ENCODE data around the gene C2CD4D. TPM values are rescaled to one million over a fixed set of nuclear protein-coding genes. Genes with fewer than 3 reads are reported as not detected.

Gene C2CD4D
- polyA plus RNA-seq, 1 donor from 2014 or later = not detected

DNA sequence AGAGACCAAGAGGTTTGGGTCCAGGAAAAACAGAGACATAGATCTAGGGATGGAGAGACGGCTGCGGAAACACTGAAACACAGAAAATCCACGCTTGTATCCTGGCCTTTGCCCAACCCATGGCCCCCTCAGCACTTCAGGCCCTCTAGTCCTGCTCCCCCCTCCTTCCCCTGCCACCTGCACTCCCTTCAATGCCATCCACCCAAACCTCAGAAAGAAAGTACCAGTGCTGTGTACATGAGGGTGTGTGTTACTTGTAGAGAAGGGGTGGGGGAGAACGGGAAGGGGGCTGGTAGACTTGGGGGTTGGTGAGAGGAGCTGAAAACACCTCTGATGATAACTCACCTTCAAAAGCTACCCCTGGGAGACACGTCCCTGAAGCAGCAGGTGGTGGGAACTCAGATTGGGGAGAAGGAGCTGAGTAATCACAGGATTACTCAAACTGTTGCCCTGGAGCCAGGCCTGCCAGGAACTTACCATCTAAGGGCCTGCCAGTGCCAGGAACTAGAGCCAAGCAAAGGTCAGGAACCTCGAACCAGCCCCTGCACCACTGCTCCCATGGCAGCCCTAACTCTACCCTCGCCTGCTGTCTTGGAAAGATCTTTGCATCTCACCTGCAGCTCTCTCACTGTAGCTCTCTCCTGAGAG lies 19.5 kb downstream of the C2CD4D start:
- no peaks in the 10 kb centered on the region for H3K27me3 ChIP-seq (ENCODE audit: insufficient read depth, low read depth, low read length)
- no peaks in the 10 kb centered on the region for H3K36me3 ChIP-seq (ENCODE audit: insufficient read depth, low read length)
- no peaks in the 10 kb centered on the region for H3F3A ChIP-seq (ENCODE audit: insufficient read depth, low read length, poor library complexity, severe bottlenecking)
- H3K4me3 ChIP-seq (ENCODE audit: low read length) = no peak overlapping the region
- no peak overlapping the region for H2AFZ ChIP-seq (ENCODE audit: low read depth, low read length)
- H3K9me2 ChIP-seq (ENCODE audit: insufficient read depth, low read length) = no peaks in the 10 kb centered on the region
- TF ChIP-seq MXI1 (conservative IDR thresholded peaks at IDR 0.05; ENCODE audit: poor library complexity, severe bottlenecking) (no peak), RAD21 (conservative IDR thresholded peaks at IDR 0.05) (no peak), SMC3 (conservative IDR thresholded peaks at IDR 0.05; ENCODE audit: poor library complexity) (no peak), POLR2AphosphoS5 (IDR thresholded peaks at IDR 0.05) (no peak), EZH2 (IDR thresholded peaks at IDR 0.05; ENCODE audit: borderline replicate concordance, insufficient read depth, low read length, poor library complexity, severe bottlenecking) (no peak), TAF1 (IDR thresholded peaks at IDR 0.05; ENCODE audit: low read depth) (no peak), EP300 (conservative IDR thresholded peaks at IDR 0.05; ENCODE audit: poor library complexity, severe bottlenecking) (no peak)
- TF ChIP-seq, protein P1, sequence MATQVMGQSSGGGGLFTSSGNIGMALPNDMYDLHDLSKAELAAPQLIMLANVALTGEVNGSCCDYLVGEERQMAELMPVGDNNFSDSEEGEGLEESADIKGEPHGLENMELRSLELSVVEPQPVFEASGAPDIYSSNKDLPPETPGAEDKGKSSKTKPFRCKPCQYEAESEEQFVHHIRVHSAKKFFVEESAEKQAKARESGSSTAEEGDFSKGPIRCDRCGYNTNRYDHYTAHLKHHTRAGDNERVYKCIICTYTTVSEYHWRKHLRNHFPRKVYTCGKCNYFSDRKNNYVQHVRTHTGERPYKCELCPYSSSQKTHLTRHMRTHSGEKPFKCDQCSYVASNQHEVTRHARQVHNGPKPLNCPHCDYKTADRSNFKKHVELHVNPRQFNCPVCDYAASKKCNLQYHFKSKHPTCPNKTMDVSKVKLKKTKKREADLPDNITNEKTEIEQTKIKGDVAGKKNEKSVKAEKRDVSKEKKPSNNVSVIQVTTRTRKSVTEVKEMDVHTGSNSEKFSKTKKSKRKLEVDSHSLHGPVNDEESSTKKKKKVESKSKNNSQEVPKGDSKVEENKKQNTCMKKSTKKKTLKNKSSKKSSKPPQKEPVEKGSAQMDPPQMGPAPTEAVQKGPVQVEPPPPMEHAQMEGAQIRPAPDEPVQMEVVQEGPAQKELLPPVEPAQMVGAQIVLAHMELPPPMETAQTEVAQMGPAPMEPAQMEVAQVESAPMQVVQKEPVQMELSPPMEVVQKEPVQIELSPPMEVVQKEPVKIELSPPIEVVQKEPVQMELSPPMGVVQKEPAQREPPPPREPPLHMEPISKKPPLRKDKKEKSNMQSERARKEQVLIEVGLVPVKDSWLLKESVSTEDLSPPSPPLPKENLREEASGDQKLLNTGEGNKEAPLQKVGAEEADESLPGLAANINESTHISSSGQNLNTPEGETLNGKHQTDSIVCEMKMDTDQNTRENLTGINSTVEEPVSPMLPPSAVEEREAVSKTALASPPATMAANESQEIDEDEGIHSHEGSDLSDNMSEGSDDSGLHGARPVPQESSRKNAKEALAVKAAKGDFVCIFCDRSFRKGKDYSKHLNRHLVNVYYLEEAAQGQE (IDR thresholded peaks at IDR 0.05; ENCODE audit: borderline replicate concordance) = no peak
- TF ChIP-seq, protein P2, sequence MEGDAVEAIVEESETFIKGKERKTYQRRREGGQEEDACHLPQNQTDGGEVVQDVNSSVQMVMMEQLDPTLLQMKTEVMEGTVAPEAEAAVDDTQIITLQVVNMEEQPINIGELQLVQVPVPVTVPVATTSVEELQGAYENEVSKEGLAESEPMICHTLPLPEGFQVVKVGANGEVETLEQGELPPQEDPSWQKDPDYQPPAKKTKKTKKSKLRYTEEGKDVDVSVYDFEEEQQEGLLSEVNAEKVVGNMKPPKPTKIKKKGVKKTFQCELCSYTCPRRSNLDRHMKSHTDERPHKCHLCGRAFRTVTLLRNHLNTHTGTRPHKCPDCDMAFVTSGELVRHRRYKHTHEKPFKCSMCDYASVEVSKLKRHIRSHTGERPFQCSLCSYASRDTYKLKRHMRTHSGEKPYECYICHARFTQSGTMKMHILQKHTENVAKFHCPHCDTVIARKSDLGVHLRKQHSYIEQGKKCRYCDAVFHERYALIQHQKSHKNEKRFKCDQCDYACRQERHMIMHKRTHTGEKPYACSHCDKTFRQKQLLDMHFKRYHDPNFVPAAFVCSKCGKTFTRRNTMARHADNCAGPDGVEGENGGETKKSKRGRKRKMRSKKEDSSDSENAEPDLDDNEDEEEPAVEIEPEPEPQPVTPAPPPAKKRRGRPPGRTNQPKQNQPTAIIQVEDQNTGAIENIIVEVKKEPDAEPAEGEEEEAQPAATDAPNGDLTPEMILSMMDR (IDR thresholded peaks at IDR 0.05; ENCODE audit: poor library complexity, severe bottlenecking) = no peak
- no peak overlapping the region for H3K27ac ChIP-seq (ENCODE audit: low read length)
- H3K4me2 ChIP-seq (ENCODE audit: low read length) = no peak overlapping the region
- no peaks in the 10 kb centered on the region for H3K79me2 ChIP-seq (replicated peaks; ENCODE audit: insufficient read depth, low read length)
- no peak overlapping the region for H3K9ac ChIP-seq (ENCODE audit: low read length)
- H3K9me3 ChIP-seq (ENCODE audit: low read length) = no peaks in the 10 kb centered on the region
- H4K20me1 ChIP-seq (ENCODE audit: insufficient read depth) = no peaks in the 10 kb centered on the region

DNA sequence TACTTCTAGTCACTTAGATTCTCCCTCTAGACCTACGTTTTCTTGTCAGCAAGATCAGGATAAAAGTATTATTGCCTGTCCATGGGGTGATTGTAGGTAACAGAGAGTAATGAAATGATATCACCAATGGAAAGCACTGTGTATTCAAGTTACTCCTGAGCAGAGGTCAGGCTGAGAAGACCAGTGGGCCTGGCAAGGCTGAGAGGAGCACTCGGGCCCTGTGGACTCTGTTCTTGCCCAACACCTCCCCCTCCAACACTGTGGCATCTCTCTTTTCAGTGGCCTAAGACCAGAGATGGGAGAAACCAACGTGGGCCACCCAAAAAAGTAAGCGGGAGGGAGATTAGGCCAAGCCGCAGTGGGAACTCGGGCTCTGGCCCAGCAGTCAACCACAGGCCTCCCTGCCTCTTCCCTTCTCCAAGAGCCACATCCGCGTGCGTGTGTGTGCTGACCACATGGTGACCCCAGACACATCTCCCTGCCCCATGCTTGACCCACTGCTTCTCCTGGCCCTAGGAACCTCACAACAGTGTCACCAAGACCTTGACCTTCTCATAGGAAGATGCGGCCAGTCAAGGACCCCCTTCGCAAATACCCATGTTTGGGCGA lies 20.3 kb downstream of the C2CD4D start:
- Histone ChIP-seq H3K27me3 (ENCODE audit: insufficient read depth, low read depth, low read length) (no peaks in the 10 kb centered on the region), H4K20me1 (ENCODE audit: insufficient read depth) (no peaks in the 10 kb centered on the region), H3K36me3 (ENCODE audit: insufficient read depth, low read length) (no peaks in the 10 kb centered on the region), H2AFZ (ENCODE audit: low read depth, low read length) (no peak overlapping the region), H3K9ac (ENCODE audit: low read length) (no peak overlapping the region), H3K9me3 (ENCODE audit: low read length) (no peaks in the 10 kb centered on the region), H3K4me3 (ENCODE audit: low read length) (no peak overlapping the region), H3K9me2 (ENCODE audit: insufficient read depth, low read length) (no peaks in the 10 kb centered on the region), H3F3A (ENCODE audit: insufficient read depth, low read length, poor library complexity, severe bottlenecking) (no peaks in the 10 kb centered on the region), H3K4me2 (ENCODE audit: low read length) (no peak overlapping the region), H3K27ac (ENCODE audit: low read length) (no peak overlapping the region), H3K79me2 (replicated peaks; ENCODE audit: insufficient read depth, low read length) (no peaks in the 10 kb centered on the region)
- no peak for TF ChIP-seq MXI1 (conservative IDR thresholded peaks at IDR 0.05; ENCODE audit: poor library complexity, severe bottlenecking)
- no peak for TF ChIP-seq SMC3 (conservative IDR thresholded peaks at IDR 0.05; ENCODE audit: poor library complexity)
- no peak for TF ChIP-seq EZH2 (IDR thresholded peaks at IDR 0.05; ENCODE audit: borderline replicate concordance, insufficient read depth, low read length, poor library complexity, severe bottlenecking)
- TF ChIP-seq POLR2AphosphoS5 (IDR thresholded peaks at IDR 0.05) = no peak
- TF ChIP-seq, protein P2 (IDR thresholded peaks at IDR 0.05; ENCODE audit: poor library complexity, severe bottlenecking) = no peak
- TF ChIP-seq TAF1 (IDR thresholded peaks at IDR 0.05; ENCODE audit: low read depth) = no peak
- TF ChIP-seq EP300 (conservative IDR thresholded peaks at IDR 0.05; ENCODE audit: poor library complexity, severe bottlenecking) = no peak
